Mammary epithelial cell (primary cell): ENCODE results near the gene EVL.

Experiments
- EZH2 ChIP-seq: IDR thresholded peaks from 2 replicates; pipeline ENCODE4 v1.6.1; 2012; ENCODE audit warnings: low read length, inconsistent platforms, borderline replicate concordance
- TF ChIP-seq, protein P1 (sequence below), 2 donors: IDR thresholded peaks in 1 of 2; conservative IDR thresholded peaks in 1 of 2; 2 replicates each; pipeline ENCODE4 v1.5.1; 2011 to 2012; ENCODE audit warnings: inconsistent platforms in 2 of 2, low read length in 2 of 2, mild to moderate bottlenecking in 2 of 2, control low read depth in 1 of 2, low read depth in 1 of 2; ENCODE audit not compliant: insufficient read depth in 1 of 2; ENCODE audit errors: extremely low read depth in 1 of 2

DNA sequence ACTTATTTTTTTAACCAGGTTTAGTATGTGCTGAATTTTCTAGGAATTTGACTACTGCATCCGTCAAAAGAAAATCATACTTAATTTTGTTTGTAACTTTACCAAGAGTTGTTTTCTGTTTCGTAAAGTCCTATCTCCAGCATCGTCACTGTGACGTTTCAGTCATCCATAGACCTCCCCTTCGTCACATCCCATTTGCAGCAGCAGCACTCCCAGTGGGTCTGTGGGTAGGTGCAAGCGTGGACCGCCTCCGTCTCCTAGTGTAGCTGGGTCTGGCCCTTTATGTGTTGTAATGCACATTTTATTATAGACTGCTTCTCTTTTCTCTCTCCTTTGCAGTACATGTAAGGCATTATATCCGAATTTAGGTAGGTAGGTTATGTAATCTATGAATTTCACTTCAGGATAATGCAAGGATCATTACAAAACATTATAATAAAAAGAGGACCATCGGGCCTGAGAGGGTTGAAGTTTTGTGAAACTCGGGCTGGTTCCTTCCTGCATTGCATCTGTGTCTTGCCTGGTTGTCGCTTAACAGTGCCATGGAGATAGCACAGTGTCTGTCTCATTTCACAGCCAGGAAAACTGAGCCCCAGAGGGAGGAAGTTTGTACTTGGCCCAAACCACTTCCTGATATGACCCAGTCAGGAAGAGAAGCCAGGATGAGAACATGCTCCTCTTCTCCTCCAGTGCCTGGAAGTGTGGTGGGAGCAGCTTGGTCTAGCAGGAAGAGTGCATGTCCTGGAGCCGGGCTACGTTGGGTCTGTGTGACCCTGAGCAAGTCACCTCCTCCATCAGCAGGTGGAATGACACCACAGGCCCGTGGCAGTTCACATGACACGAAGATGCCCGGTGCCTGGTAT lies 41.3 kb downstream of the EVL start:
- TF ChIP-seq EZH2: no peak
- TF ChIP-seq, protein P1, sequence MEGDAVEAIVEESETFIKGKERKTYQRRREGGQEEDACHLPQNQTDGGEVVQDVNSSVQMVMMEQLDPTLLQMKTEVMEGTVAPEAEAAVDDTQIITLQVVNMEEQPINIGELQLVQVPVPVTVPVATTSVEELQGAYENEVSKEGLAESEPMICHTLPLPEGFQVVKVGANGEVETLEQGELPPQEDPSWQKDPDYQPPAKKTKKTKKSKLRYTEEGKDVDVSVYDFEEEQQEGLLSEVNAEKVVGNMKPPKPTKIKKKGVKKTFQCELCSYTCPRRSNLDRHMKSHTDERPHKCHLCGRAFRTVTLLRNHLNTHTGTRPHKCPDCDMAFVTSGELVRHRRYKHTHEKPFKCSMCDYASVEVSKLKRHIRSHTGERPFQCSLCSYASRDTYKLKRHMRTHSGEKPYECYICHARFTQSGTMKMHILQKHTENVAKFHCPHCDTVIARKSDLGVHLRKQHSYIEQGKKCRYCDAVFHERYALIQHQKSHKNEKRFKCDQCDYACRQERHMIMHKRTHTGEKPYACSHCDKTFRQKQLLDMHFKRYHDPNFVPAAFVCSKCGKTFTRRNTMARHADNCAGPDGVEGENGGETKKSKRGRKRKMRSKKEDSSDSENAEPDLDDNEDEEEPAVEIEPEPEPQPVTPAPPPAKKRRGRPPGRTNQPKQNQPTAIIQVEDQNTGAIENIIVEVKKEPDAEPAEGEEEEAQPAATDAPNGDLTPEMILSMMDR (conservative IDR thresholded peaks at IDR 0.05 in 1 of 2, IDR thresholded peaks at IDR 0.05 in 1 of 2; ENCODE audit: extremely low read depth in 1 of 2, insufficient read depth in 1 of 2, low read depth in 1 of 2, low read length in 2 of 2): no peak
